ENCODE data around the gene DIP2C.
"Not testable (repeated sequence)": the region's sequence is repeated elsewhere in the genome, so short reads cannot be mapped to it uniquely, and the experiment has no call there.

The DIP2C gene

GRCh38 chr10:435397-435796 lies 254.1 kb downstream of the DIP2C start:
- no peak for DNase-seq

- no peak for DNase-seq
Observed at GRCh38 chr10:429696-430095, 259.8 kb downstream of the DIP2C start.

GRCh38 chr10:427761-428519 lies 261.5 kb downstream of the DIP2C start:
- no peak for DNase-seq

GRCh38 chr10:425365-425764 lies 264.1 kb downstream of the DIP2C start:
- not testable (repeated sequence) for DNase-seq

GRCh38 chr10:424724-425123 lies 264.7 kb downstream of the DIP2C start:
- not testable (repeated sequence) for DNase-seq

GRCh38 chr10:423178-423577 lies 266.3 kb downstream of the DIP2C start:
- DNase-seq, result no peak

- no peak for DNase-seq
Observed at GRCh38 chr10:422675-423074, 266.8 kb downstream of the DIP2C start.

- no peak for DNase-seq
Observed at GRCh38 chr10:422241-422640, 267.2 kb downstream of the DIP2C start.

- DNase-seq, result no peak
Observed at GRCh38 chr10:421170-421569, 268.3 kb downstream of the DIP2C start.

GRCh38 chr10:420154-421121 lies 269.0 kb downstream of the DIP2C start:
- DNase-seq, result no peak

GRCh38 chr10:418894-419293 lies 270.6 kb downstream of the DIP2C start:
- DNase-seq, result no peak

GRCh38 chr10:418226-418625 lies 271.2 kb downstream of the DIP2C start:
- no peak for DNase-seq

GRCh38 chr10:416091-416515 lies 273.4 kb downstream of the DIP2C start:
- no peak for DNase-seq

- no peak for DNase-seq
Observed at GRCh38 chr10:413662-414071, 275.8 kb downstream of the DIP2C start.

- no peak for DNase-seq
Observed at GRCh38 chr10:412109-412508, 277.4 kb downstream of the DIP2C start.

GRCh38 chr10:411603-412002 lies 277.9 kb downstream of the DIP2C start:
- no peak for DNase-seq

GRCh38 chr10:409408-410040 lies 279.9 kb downstream of the DIP2C start:
- DNase-seq, result no peak

GRCh38 chr10:408236-408635 lies 281.2 kb downstream of the DIP2C start:
- DNase-seq, result no peak

GRCh38 chr10:406976-407375 lies 282.5 kb downstream of the DIP2C start:
- DNase-seq, result no peak

GRCh38 chr10:405648-406047 lies 283.8 kb downstream of the DIP2C start:
- no peak for DNase-seq

GRCh38 chr10:404991-405390 lies 284.5 kb downstream of the DIP2C start:
- no peak for DNase-seq

- DNase-seq, result no peak
Observed at GRCh38 chr10:404346-404745, 285.1 kb downstream of the DIP2C start.

GRCh38 chr10:398954-399353 lies 290.5 kb downstream of the DIP2C start:
- DNase-seq, result no peak
